Stomach (tissue), 4 donors: ENCODE results near the gene DBET.
"Not testable (repeated sequence)": the region's sequence is repeated elsewhere in the genome, so short reads cannot be mapped to it uniquely, and the experiment has no call there.

Experiments used
- CTCF ChIP-seq, 7 experiments: fragments of 450-650 bp in 4 of 7; fragments of 200-600 bp in 3 of 7; sonication (generic) in 3 of 7; IDR thresholded peaks; one replicate each; pipeline ENCODE4 v1.5.1; 2016 to 2019; ENCODE audit warnings: antibody characterized with exemption in 7 of 7, control low read depth in 2 of 7, mild to moderate bottlenecking in 1 of 7
- EP300 ChIP-seq: sonication (generic); formaldehyde crosslinking; IDR thresholded peaks from one replicate; pipeline ENCODE4 v1.6.1; 2017; ENCODE audit warnings: antibody characterized with exemption
- POLR2A ChIP-seq, 4 donors: fragments of 450-650 bp; IDR thresholded peaks; one replicate each; pipeline ENCODE4 v1.6.1; 2016; ENCODE audit warnings: antibody characterized with exemption in 4 of 4, control low read depth in 2 of 4, mild to moderate bottlenecking in 1 of 4, moderate library complexity in 1 of 4
- POLR2AphosphoS5 ChIP-seq, 3 donors: sonication (generic); formaldehyde crosslinking; IDR thresholded peaks; one replicate each; pipeline ENCODE4 v1.6.1; 2016; ENCODE audit warnings: antibody characterized with exemption in 3 of 3

- TF ChIP-seq CTCF (IDR thresholded peaks at IDR 0.05); POLR2A (IDR thresholded peaks at IDR 0.05); EP300; POLR2AphosphoS5 (IDR thresholded peaks at IDR 0.05): not testable (repeated sequence)
Observed at GRCh38 chr4:190058997-190059396, 5.3 kb upstream of the DBET start.
